Activated CD4-positive, alpha-beta T cell treated with anti-CD3 and anti-CD28 coated beads, Interleukin-2, amount 10 ng/mL, durations not matched to agents 7 days and 5 days (primary cell): Measurements from ENCODE around the gene MSX2. TPM values are rescaled to one million over a fixed set of nuclear protein-coding genes. Genes with fewer than 3 reads are reported as not detected.

Source experiments
- CTCF ChIA-PET: fragments of 350-600 bp; sonication (Branson Sonifier 250); formaldehyde crosslinking; loops from one replicate; lab custom pipeline; 2021; ENCODE audit warnings: antibody characterized with exemption; lab: Charles Lee
- POLR2A ChIA-PET: fragments of 350-600 bp; sonication (Branson Sonifier 250); formaldehyde crosslinking; loops from one replicate; lab custom pipeline; 2021; ENCODE audit warnings: antibody characterized with exemption; lab: Charles Lee
- DNase-seq: peaks from one replicate; pipeline ENCODE4 v3.0.0-alpha.2; 2020
- H3K27ac Mint-ChIP-seq: one replicate; pipeline ENCODE4 v1.8.0; 2021; ENCODE audit warnings: mild to moderate bottlenecking, moderate library complexity, mixed read lengths
- H3K27me3 Mint-ChIP-seq: one replicate; pipeline ENCODE4 v1.8.0; 2021; ENCODE audit warnings: mixed read lengths
- H3K36me3 Mint-ChIP-seq: one replicate; pipeline ENCODE4 v1.8.0; 2021; ENCODE audit warnings: low read depth, mixed read lengths
- H3K4me1 Mint-ChIP-seq: one replicate; pipeline ENCODE4 v1.8.0; 2021; ENCODE audit warnings: mixed read lengths
- H3K4me3 Mint-ChIP-seq: one replicate; pipeline ENCODE4 v1.8.0; 2021; ENCODE audit warnings: mild to moderate bottlenecking, moderate library complexity, mixed read lengths
- H3K9me3 Mint-ChIP-seq: one replicate; pipeline ENCODE4 v1.8.0; 2021; ENCODE audit warnings: mixed read lengths
- total RNA-seq, 2 experiments: library from RNA; stranded (reverse); gene quantifications; one replicate each; pipeline ENCODE4 v1.2.3, GENCODE V29; 2021

Gene MSX2
- total RNA-seq, 2 experiments from 2014 or later, result 0.17 TPM; not detected in 1

GRCh38 chr5:174698156-174698555 is 26.2 kb upstream of the MSX2 start:
- Mint-ChIP-seq H3K9me3 (no peaks in the 10 kb centered on the region), H3K4me1 (no peaks in the 10 kb centered on the region), H3K36me3 (no peaks in the 10 kb centered on the region), H3K27me3 (peaks cover 14% of the 10 kb centered on the region), H3K4me3 (no peak overlapping the region), H3K27ac (no peak overlapping the region)
- POLR2A ChIA-PET, result no interaction called here
- CTCF ChIA-PET, result interaction anchor here (0.6 kb wide), 1 partner anchor 41 kb away, joined by 3 read pairs; no protein-coding TSS in a partner anchor
- no peak for DNase-seq

DNA sequence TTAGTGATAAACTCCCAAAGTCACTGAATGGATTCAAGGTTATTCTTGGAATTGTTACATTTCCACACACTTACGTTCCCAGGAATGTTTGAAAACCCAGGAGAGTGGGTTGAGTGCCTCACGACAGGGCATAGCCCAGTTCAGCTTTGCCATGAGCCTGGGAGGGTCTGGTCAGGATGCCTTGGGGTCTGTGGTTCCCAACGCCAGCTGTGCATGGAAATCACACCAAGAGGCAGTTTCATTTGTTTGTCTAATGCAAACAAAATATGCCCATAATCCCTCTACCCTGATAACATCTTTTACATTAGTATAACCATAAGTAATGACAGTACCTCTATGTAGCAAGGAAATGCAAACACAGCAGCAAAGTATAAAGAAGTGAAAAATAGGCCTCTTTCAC is 25.3 kb upstream of the MSX2 start:
- H3K4me3 Mint-ChIP-seq, result no peak overlapping the region
- POLR2A ChIA-PET, result no interaction called here
- peaks cover 4% of the 10 kb centered on the region for H3K27me3 Mint-ChIP-seq
- no peak overlapping the region for H3K27ac Mint-ChIP-seq
- no peaks in the 10 kb centered on the region for H3K36me3 Mint-ChIP-seq
- CTCF ChIA-PET, result no interaction called here
- H3K9me3 Mint-ChIP-seq, result no peaks in the 10 kb centered on the region
- DNase-seq, result no peak
- no peaks in the 10 kb centered on the region for H3K4me1 Mint-ChIP-seq

- Mint-ChIP-seq H3K27me3 (peaks cover 9% of the 10 kb centered on the region), H3K4me3 (no peak overlapping the region), H3K4me1 (no peaks in the 10 kb centered on the region), H3K36me3 (no peaks in the 10 kb centered on the region), H3K27ac (no peak overlapping the region), H3K9me3 (no peaks in the 10 kb centered on the region)
- ChIA-PET POLR2A (no interaction called here), CTCF (no interaction called here)
- DNase-seq, result no peak
Observed at GRCh38 chr5:174706997-174707572, 17.3 kb upstream of the MSX2 start.

DNA sequence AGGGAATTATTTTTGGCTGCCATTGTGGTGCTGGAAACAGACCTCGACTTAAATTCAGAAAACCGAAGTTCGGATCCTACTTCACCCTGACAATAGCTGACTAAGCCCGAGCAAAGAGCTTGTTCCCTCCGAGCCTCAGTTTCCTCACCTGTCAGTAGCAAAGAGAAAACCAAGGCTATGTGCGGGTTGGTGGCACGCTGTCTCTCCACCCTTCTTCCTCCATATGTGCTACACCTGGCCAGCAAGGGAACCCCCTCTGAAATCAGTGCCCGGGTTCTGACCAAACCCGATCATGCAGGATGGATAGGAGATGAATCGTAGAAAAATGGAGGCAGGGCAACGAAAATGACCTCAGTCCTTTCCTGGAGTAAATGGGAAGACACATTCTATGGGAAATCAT is 16.7 kb upstream of the MSX2 start:
- Mint-ChIP-seq H3K9me3 (no peaks in the 10 kb centered on the region), H3K36me3 (no peaks in the 10 kb centered on the region), H3K4me1 (no peaks in the 10 kb centered on the region), H3K27me3 (peaks cover 9% of the 10 kb centered on the region), H3K27ac (no peak overlapping the region), H3K4me3 (no peak overlapping the region)
- CTCF ChIA-PET, result no interaction called here
- POLR2A ChIA-PET, result no interaction called here
- no peak for DNase-seq

GRCh38 chr5:174708476-174709207 is 15.7 kb upstream of the MSX2 start:
- Mint-ChIP-seq H3K9me3 (no peaks in the 10 kb centered on the region), H3K27me3 (peaks cover 9% of the 10 kb centered on the region), H3K4me3 (no peak overlapping the region), H3K4me1 (no peaks in the 10 kb centered on the region), H3K27ac (no peak overlapping the region), H3K36me3 (no peaks in the 10 kb centered on the region)
- CTCF ChIA-PET, result no interaction called here
- POLR2A ChIA-PET, result no interaction called here
- no peak for DNase-seq

GRCh38 chr5:174714751-174715150 is 9.6 kb upstream of the MSX2 start:
- Mint-ChIP-seq H3K27me3 (peaks cover 20% of the 10 kb centered on the region), H3K4me3 (no peak overlapping the region), H3K27ac (no peak overlapping the region), H3K4me1 (no peaks in the 10 kb centered on the region), H3K36me3 (no peaks in the 10 kb centered on the region), H3K9me3 (no peaks in the 10 kb centered on the region)
- ChIA-PET POLR2A (no interaction called here), CTCF (no interaction called here)
- no peak for DNase-seq

DNA sequence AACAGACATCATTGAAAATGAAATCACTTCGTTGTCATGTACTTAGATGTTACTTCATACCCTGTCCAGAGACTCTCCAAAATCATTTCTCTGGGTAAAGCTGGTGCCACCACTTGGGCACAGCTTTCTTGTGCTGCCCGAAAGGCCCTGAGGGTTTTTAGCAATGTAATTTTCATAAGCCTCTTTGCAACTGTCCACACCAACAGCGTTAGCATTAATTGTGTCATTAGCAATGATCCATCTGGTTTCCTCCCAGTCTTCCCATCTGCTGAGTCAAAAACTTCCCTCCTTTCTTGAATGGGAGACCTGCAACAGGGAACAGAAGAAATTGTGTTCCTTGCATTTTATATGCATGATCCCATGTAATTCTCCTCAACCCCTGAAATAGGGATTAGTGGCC is 8.6 kb upstream of the MSX2 start:
- POLR2A ChIA-PET, result no interaction called here
- no peaks in the 10 kb centered on the region for H3K4me1 Mint-ChIP-seq
- H3K27me3 Mint-ChIP-seq, result peaks cover 29% of the 10 kb centered on the region
- no peak overlapping the region for H3K4me3 Mint-ChIP-seq
- CTCF ChIA-PET, result no interaction called here
- no peak for DNase-seq
- H3K36me3 Mint-ChIP-seq, result no peaks in the 10 kb centered on the region
- no peak overlapping the region for H3K27ac Mint-ChIP-seq
- H3K9me3 Mint-ChIP-seq, result no peaks in the 10 kb centered on the region

GRCh38 chr5:174717826-174718455 is 6.4 kb upstream of the MSX2 start:
- CTCF ChIA-PET, result no interaction called here
- Mint-ChIP-seq H3K4me1 (no peaks in the 10 kb centered on the region), H3K27ac (no peak overlapping the region), H3K36me3 (no peaks in the 10 kb centered on the region), H3K4me3 (no peak overlapping the region), H3K27me3 (peaks cover 48% of the 10 kb centered on the region), H3K9me3 (no peaks in the 10 kb centered on the region)
- POLR2A ChIA-PET, result no interaction called here
- no peak for DNase-seq

DNA sequence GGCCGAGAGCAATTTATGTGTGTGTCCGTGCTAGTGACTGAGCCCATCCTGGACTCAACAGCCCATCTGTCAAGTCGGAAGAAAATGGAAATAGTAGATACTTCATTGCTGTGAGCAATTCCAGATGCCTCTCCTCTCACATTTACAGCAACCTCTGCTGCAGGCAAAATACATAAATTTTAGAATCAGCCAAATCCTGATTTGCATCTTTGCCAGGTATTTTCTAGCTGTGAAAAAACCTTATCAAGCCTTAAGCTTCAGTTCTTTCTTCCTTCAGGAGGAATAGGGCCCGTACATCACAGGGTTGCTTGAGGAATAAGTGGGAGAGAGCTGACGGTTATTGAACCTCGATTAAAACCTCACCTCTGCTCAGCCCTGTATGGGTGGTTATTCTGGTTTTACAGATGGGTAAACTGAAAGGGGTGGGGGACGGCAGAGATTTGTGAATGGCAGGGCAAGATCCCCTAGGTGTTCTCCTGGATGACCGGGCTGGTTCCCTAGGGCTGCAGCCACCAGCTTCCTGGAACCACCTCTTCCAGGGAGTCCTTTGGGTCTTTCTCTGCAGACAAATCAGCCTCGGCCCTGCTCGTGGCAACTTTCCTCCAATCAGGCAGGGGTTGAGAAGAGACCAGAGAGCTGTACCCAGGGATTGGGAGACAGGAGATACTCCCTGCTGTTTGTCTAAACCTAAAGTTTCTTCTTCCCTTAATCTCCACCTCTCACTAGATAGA is 5.3 kb upstream of the MSX2 start:
- peaks cover 6% of the 10 kb centered on the region for H3K9me3 Mint-ChIP-seq
- DNase-seq, result no peak
- H3K27me3 Mint-ChIP-seq, result peaks cover 59% of the 10 kb centered on the region
- peaks cover 4% of the 10 kb centered on the region for H3K4me1 Mint-ChIP-seq
- ChIA-PET POLR2A (no interaction called here), CTCF (no interaction called here)
- no peak overlapping the region for H3K27ac Mint-ChIP-seq
- no peaks in the 10 kb centered on the region for H3K36me3 Mint-ChIP-seq
- H3K4me3 Mint-ChIP-seq, result no peak overlapping the region

DNA sequence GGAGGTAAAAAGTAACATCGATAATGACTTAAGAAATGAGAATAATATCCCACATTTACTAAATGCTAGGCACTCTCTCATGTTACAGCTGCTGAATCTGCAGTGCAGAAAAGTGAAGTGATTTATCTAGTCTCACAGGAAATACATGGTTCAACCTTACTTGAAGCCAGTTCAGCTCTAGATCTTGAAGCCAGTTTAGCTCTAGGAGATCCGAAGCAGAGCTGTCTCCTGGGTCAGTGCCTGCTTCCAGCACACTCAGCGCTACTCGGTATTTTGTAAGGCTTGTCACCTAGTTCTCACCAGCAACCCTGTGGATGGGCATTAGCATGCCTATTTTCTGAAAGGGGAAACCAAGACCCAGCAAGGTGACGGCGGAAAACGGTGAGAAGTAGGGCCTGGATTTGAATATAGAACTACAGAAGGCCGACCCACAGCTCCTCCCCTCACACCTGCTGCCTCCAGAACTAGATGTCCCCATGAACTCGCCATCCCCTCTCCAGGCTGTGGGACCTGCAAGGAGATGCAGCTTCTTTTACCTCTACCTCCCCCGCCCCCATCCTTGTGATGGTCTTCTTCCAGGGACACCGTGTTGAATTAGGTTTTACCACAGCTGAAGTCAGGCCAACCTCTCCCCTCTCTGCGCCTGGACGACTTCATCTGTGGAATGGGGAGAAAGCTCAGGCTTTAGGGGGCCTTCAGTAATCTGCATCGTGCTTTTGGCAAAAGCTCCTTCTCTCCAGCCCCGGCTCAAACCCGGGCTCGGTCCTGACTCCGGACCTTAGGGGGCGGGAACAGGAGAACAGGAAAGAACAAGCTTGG is 4.4 kb upstream of the MSX2 start:
- ChIA-PET CTCF (interaction anchor here (0.6 kb wide), 1 partner anchor 300 kb away, joined by 3 read pairs; no protein-coding TSS in a partner anchor), POLR2A (no interaction called here)
- no peaks in the 10 kb centered on the region for H3K36me3 Mint-ChIP-seq
- DNase-seq, result no peak
- H3K4me1 Mint-ChIP-seq, result peaks cover 6% of the 10 kb centered on the region
- peaks cover 6% of the 10 kb centered on the region for H3K9me3 Mint-ChIP-seq
- no peak overlapping the region for H3K27ac Mint-ChIP-seq
- no peak overlapping the region for H3K4me3 Mint-ChIP-seq
- H3K27me3 Mint-ChIP-seq, result peaks cover 64% of the 10 kb centered on the region

DNA sequence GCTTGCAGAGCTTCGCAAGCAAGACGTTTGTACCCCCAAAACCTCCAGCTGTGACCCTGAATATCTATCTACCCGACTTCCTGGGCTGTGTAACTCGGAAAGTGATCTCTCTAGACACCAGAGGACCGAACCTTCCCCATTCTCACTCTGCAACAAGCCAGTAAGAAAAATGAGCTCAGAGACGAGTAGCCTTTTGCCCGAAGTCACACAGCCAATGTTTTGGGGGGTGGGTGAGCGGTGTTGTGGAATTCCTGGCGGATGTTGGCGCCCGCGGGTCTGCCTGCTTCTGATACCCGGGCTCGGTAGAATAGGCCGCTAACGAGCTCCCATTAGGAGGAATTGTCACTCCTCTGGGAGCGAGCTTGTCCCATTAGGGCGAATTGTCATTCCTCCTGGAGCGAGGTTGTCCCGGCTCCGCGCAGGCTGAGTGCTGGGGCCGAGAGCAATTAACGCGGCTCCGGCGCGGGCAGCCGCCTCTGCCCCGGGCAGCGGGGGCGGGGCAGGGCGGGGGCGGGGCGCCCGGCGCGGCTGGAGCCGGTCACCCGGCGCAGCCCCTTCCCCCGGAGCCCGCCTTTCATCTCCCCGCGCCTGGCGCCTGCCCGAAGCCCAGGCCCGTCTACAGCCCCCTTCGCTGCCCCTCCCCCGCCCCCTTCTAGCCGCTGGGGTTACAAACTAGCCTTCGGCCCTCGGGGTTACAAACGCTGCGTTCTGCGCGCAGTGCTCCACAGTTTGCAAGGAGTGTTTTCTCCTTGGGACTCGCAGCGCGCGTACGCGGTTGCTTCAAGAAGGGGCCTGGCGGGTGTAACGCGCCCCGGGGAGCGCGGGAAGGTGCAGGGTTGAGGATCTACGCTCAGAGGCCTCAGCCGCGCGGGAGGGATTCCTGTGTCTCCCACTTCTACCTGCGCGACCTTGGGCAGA is 3.5 kb upstream of the MSX2 start:
- no peak overlapping the region for H3K27ac Mint-ChIP-seq
- peaks cover 8% of the 10 kb centered on the region for H3K4me1 Mint-ChIP-seq
- H3K9me3 Mint-ChIP-seq, result peaks cover 6% of the 10 kb centered on the region
- DNase-seq, result no peak
- no peaks in the 10 kb centered on the region for H3K36me3 Mint-ChIP-seq
- H3K27me3 Mint-ChIP-seq, result peaks cover 73% of the 10 kb centered on the region
- H3K4me3 Mint-ChIP-seq, result no peak overlapping the region
- POLR2A ChIA-PET, result no interaction called here
- CTCF ChIA-PET, result no interaction called here
